ENCODE measurements around the gene KCNK7. TPM values are rescaled to one million over a fixed set of nuclear protein-coding genes. Genes with fewer than 3 reads are reported as not detected.
"Not testable (repeated sequence)": the region's sequence is repeated elsewhere in the genome, so short reads cannot be mapped to it uniquely, and the experiment has no call there.

The KCNK7 gene
- polyA plus RNA-seq (ENCODE audit: insufficient read length in 4 of 4) = under 1 TPM; 0.24 to 0.95 (median 0.46) TPM

- DNase-seq (ENCODE audit: low read depth in 4 of 4, low spot score in 3 of 4) = no peak
Measured at GRCh38 chr11:65595543-65596281, at the start of gene KCNK7. TSS of gene KCNK7 (minus strand) at chr11:65595800. CDS start at chr11:65595772, 28 bp downstream.

- no peak for DNase-seq (ENCODE audit: low read depth in 4 of 4, low spot score in 3 of 4)
Measured at GRCh38 chr11:65644837-65645236, 49.2 kb upstream of the KCNK7 start.

- DNase-seq (ENCODE audit: low read depth in 4 of 4, low spot score in 3 of 4) = no peak
Measured at GRCh38 chr11:65643971-65644370, 48.4 kb upstream of the KCNK7 start.

DNA sequence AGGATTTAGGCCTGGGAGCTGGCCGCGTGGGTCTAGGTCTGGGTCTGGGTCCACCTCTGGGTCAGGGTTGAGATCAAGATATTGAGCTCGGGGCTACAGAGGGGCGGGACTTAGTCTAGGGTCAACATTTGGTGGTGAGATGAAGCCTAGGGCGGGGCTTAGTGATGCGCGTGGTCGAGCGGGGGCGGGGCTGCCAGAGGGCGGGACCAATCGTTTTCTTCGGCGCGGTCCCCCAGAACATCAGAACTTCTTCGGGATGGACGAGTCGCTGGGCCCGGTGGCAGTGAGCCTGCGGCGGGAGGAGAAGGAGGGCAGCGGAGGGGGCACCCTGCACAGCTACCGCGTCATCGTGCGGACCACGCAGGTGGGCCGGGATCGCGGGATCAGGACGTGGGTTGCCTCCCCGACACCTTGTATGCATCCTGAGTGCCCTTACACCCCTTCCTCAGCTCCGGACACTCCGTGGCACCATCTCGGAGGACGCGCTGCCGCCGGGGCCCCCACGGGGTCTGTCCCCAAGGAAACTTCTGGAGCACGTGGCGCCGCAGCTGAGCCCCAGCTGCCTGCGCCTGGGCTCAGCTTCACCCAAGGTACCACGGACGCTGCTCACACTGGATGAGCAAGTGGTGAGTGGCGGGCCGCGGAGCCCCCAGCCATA is 46.5 kb upstream of the KCNK7 start:
- no peak for DNase-seq (ENCODE audit: low read depth in 4 of 4, low spot score in 3 of 4)

- DNase-seq (ENCODE audit: low read depth in 4 of 4, low spot score in 3 of 4) = no peak
Measured at GRCh38 chr11:65641297-65642013, 45.9 kb upstream of the KCNK7 start.

DNA sequence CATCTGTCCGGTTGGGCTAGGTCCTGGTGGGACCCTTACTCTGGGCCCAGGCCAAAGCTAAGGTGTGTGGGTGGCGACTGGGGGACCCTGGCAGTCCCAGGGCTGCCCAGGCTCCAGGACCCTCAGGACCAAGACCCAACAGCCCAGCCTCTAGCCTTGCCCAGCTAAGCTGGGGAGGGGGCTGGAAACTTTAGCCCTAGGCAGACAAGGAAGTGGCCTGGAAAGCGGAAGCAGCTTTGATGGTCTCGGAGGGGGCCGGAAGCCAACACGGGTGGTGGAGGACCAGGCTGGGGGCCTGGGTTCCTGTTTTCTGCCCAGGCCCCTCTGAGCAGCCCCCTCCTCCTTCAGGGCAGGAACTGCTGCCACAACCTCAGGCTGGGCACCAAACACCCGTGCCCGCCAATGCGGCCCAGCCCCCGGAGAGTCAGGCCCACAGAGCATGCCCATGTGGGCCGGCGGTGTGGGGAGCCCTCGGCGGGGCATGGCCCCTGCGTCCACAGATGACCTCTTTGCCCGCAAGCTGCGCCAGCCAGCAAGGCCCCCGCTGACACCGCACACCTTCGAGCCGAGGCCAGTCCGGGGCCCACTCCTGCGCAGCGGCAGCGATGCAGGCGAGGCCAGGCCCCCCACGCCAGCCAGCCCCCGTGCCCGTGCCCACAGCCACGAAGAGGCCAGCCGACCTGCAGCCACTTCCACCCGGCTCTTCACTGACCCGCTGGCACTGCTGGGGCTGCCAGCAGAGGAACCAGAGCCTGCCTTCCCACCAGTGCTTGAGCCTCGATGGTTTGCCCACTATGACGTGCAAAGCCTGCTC is 45.1 kb upstream of the KCNK7 start:
- no peak for DNase-seq (ENCODE audit: low read depth in 4 of 4, low spot score in 3 of 4)

- no peak for DNase-seq (ENCODE audit: low read depth in 4 of 4, low spot score in 3 of 4)
Measured at GRCh38 chr11:65639623-65640482, 44.3 kb upstream of the KCNK7 start.

DNA sequence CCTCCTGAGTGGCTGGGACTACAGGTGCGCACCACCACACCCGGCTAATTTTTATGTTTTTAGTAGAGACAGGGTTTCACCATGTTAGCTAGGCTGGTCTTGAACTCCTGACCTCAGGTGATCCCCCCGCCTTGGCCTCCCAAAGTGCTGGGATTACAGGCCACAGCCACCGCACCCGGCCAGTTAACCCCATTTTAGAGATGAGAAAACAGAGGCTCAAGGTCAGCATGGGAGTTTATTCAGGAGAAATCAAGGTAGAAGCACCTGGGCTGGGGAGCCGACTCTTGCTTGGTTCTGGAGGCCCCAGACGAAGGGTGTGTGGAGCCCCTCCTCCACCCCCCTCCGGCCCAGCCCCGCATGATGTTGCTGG is 43.6 kb upstream of the KCNK7 start:
- DNase-seq (ENCODE audit: low read depth in 4 of 4, low spot score in 3 of 4) = not testable (repeated sequence)

GRCh38 chr11:65637794-65638419 is 42.3 kb upstream of the KCNK7 start, which contains the start of gene SIPA1:
TSS of gene SIPA1 (plus strand) at chr11:65638101. CDS start at chr11:65640922, 2,821 bp downstream.
- DNase-seq (ENCODE audit: low read depth in 4 of 4, low spot score in 3 of 4) = peak in 2 of 4 donors; percentile 47 to 72

DNA sequence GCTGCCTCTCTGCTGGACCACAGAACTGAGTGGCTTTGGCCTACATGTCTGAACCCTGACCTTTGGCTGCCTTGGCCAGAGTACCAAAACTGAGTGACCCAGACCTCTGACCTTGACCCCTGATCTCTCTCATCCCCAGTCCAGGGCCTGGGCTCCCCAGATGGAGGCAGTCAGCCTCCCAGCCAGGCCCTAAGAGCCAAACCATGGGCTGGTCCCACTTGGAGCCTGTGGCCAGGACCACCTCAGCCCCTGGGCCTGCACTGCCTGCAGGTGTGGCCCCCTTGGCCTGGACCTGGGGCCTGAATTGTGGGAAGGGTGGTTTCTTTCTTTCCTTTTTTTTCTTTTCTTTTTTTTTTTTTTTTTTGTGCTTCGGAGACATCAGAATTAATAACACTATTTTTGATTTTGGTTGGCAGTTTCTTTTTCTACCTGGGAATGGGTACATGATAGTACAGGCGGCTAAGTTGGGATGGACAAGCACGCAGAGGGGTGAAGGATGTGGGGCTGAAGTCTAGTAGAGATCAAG is 41.5 kb upstream of the KCNK7 start:
- DNase-seq (ENCODE audit: low read depth in 4 of 4, low spot score in 3 of 4) = no peak

DNA sequence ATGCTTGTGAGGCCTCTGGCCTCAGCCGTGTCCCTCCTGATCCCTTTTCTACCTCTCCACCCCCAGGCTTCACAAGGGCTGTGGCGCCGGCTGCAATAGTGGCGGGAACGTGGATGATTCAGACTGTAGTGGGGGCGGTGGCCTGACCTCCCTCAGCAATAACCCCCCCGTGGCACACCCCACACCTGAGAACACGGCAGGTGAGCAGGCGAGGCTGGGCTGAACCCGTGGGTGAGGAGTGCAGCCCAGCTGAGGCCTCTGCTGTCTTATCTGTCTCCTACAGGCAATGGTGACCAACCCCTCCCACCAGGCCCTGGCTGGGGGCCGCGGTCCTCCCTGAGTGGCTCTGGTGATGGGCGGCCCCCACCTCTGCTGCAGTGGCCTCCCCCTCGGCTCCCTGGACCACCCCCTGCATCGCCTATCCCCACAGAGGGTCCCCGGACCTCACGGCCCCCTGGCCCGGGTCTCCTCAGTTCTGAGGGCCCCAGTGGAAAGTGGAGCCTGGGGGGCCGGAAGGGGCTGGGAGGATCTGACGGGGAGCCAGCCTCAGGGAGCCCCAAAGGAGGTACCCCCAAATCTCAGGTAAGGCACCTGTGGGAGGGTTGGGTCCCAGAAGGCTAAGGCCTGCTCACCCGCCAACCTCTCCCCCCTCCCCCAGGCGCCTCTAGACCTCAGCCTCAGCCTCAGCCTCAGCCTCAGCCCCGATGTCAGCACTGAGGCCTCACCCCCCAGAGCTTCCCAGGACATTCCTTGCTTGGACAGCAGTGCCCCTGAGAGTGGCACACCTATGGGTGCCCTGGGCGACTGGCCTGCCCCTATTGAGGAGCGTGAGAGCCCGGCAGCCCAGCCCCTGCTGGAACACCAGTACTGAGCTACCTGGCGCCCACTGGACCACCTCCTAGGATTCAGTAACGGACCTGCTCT is 40.8 kb upstream of the KCNK7 start:
- no peak for DNase-seq (ENCODE audit: low read depth in 4 of 4, low spot score in 3 of 4)

DNA sequence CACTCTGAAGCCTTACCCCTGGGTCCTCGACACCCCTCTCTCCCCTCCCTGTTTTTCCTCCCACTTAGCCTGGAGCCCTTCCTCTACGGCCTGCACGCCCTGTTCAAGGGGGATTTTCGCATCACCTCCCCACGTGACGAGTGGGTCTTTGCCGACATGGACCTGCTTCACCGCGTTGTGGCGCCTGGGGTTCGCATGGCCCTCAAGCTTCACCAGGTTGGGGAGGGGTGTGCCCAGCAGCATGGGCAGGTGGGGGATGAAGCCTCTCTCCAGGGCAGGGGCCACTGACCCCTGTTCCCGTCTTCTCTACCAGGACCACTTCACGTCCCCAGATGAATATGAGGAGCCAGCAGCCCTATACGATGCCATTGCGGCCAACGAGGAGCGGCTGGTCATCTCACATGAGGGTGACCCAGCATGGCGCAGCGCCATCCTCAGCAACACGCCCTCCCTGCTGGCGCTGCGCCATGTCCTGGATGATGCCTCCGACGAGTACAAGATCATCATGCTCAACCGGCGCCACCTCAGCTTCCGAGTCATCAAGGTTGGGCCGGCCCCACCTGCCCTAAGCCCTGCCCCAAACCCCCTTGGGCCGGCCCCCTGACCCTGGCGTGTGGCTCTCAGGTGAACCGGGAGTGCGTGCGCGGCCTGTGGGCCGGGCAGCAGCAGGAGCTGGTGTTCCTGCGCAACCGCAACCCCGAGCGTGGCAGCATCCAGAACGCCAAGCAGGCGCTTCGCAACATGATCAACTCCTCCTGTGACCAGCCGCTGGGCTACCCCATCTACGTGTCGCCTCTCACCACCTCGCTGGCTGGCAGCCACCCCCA is 39.5 kb upstream of the KCNK7 start:
- DNase-seq (ENCODE audit: low read depth in 4 of 4, low spot score in 3 of 4) = no peak

DNA sequence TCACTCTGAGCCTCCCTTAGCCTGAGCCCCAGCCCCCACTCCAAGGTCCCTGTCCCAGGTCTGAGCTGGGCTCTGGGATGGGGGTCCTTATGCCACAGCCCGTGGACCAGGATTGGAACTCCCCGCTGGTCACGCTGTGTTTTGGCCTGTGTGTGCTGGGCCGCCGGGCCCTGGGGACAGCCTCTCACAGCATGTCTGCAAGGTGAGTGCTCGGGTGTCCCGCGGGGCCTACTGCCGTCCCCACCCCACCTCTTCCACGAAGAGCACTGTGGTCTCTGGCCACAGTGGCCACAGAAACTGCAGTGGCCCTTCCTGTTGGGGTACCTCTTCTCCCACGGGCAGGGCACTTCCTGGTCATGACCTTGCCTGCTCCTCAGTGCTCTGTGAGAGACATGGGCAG is 38.8 kb upstream of the KCNK7 start:
- DNase-seq (ENCODE audit: low read depth in 4 of 4, low spot score in 3 of 4) = no peak

- DNase-seq (ENCODE audit: low read depth in 4 of 4, low spot score in 3 of 4) = no peak
Measured at GRCh38 chr11:65634109-65634436, 38.5 kb upstream of the KCNK7 start.

GRCh38 chr11:65633390-65634108 is 37.9 kb upstream of the KCNK7 start:
- no peak for DNase-seq (ENCODE audit: low read depth in 4 of 4, low spot score in 3 of 4)

DNA sequence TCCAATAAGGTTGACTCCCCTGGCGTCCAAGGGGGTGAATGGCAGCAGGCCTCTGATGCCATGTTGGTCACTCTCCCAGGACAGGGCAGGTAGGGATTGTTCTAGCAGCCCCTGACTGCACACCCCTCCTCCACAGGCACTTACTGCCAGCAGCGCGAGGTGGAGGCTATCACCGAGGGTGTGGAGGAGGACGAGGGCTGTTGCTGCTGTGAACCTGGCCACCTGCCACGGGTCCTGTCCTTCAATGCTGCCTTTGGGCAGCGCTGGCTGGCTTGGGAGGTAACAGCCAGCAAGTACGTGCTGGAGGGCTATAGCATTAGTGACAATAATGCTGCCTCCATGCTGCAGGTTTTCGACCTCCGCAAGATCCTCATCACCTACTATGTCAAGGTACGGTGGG is 34.6 kb upstream of the KCNK7 start:
- no peak for DNase-seq (ENCODE audit: low read depth in 4 of 4, low spot score in 3 of 4)

DNA sequence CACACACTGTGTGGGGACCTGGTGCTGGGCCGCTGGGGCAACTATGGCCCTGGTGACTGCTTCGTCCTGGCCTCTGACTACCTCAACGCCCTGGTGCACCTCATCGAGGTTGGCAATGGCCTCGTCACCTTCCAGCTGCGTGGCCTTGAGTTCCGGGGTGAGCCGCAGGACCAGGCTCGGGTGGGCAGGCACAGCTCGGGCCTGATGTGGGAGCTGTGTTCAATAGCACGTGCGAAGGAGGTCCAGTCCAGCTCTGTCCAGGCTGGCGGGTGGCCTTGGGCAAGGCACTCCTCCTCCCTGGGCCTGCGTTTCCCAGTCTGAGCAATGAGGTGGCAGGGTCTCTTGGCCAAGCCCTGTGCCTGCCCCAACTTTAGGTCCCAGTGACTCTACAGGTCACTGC is 34.0 kb upstream of the KCNK7 start:
- DNase-seq (ENCODE audit: low read depth in 4 of 4, low spot score in 3 of 4) = no peak

All from left renal pelvis (tissue), 4 donors.